Measurements from ENCODE around the gene CIPC. TPM values are rescaled to one million over a fixed set of nuclear protein-coding genes. Genes with fewer than 3 reads are reported as not detected.

Gene CIPC
- total RNA-seq, 1 donor, result 12.4 TPM

DNA sequence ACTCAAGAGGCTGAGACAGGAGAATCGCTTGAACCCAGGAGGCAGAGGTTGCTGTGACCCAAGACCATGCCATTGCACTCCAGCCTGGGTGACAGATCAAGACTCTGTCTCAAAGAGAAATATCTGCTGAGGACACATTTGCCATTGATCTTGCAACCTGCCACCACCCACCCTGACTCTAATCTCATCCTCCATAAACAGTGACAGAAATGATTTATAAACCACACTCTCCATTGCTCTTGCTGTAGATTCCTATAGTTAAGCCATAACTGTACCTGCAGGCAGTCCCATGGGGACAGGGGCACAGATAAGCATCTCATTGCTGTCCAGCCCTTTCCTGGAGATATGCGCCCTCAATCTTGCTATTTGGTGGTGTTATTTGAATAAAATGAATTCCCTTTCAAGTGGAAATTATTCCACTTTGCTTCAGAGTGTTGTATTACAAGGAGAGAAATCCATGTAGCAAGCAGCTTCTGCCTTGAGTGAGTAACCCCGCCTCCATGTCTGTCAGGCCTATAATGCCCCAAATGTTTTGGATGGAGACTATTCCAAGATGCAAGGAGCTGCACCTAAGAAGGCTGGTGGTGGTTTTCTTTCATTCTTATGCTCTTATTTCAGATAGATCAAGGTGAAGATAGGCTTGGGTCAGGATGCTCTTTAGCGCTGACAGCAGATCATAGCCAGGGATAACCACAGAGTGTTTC lies 46.5 kb downstream of the CIPC start:
- no peak for DNase-seq (ENCODE audit: low read depth in 2 of 3, low spot score in 2 of 3)

GRCh38 chr14:77145975-77146740 lies 48.1 kb downstream of the CIPC start:
- no peak for DNase-seq (ENCODE audit: low read depth in 2 of 3, low spot score in 2 of 3)

GRCh38 chr14:77148510-77149231 lies 50.6 kb downstream of the CIPC start:
- no peak for DNase-seq (ENCODE audit: low read depth in 2 of 3, low spot score in 2 of 3)

DNA sequence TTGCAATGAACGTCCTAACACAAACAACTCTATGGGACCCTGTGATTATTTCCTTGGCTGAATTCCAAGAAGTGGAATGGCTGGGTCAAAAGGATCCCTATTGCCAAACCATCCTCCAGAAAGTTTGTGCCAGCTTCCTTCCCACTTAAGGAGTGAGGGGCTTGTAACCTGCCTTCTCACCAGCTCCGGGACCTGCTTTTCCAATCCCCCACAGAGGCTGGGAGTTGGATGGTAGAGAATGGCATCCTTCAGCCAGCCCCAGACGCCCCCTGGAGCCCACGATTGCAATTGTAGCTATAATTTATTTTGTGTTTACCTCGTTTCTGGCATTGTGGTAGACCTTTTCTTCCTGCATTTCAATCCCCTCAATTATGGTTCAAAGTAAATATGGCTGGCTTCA lies 53.2 kb downstream of the CIPC start:
- peak in 1 of 3 donors; percentile 49 for DNase-seq (ENCODE audit: low read depth in 2 of 3, low spot score in 2 of 3)

DNA sequence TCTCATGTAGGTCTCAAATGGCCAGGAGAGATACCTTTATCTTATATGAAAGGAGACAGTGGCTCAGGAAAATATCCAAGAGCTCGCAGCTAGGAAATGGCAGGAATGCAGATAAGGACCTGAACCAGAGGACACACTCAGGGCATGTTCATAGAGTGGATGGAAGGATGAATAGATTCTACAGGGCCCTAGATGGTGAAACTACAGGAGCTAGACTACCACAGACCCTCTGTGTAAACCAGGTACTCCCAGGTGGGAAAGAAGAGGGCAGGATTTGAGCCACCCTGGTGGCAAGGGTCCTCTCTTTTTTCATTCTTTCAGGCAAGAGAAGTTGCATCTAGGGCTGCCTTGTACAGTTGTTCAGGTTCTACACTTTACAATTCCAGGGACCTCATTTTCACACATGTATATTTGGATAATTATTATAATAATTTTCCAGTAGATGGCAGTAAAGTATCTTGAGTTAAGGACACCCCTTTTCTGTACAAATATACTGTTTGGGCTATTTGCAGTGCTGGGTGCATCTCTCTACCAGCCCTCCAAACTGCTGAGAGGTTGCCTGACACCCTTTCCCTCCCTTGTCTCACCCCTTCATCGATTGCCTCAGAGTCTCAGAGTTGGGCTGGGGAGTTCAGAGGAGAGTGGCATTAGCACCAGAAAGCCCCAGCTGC lies 54.0 kb downstream of the CIPC start:
- peak in 1 of 3 donors; percentile 61 for DNase-seq (ENCODE audit: low read depth in 2 of 3, low spot score in 2 of 3)

DNA sequence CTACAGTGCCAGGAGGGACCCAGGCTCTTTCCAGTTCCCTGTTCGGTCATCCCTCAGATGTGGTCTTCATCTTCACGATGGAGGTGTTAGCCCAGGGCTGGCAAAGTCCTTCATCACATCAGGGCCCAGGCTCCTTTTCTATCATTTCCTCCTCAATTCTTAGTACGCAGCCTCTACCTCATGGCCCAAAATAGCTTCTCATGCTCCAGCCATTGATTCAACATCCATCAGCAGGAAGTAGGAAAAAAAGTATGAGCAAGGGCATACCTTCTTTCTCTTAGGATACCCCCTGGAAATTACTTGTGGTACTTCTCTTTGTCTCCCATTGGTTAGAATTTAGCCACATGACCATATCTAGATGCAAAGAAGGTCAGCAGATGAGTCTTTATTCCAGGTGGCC lies 55.7 kb downstream of the CIPC start:
- no peak for DNase-seq (ENCODE audit: low read depth in 2 of 3, low spot score in 2 of 3)

GRCh38 chr14:77154421-77154820 lies 56.4 kb downstream of the CIPC start:
- DNase-seq (ENCODE audit: low read depth in 2 of 3, low spot score in 2 of 3), result no peak

DNA sequence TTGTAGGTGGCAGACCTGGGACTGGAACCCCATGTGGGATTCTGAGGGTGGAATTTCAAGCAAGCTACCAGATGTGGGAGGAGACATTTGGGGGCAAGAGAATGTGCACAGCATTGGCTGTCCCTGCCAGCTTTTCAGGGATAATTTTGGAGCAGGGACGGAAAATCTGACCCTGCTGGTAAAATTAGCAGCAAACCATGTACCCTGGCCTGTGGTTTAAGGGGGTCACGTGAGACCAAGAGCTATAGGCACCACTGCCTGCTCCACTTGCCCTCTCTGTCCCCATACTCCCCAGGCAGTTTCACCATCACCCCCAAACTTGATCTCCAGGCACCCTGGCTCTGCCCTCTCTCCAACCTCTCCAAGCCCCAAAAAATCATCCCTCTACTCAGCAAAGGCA lies 57.0 kb downstream of the CIPC start:
- no peak for DNase-seq (ENCODE audit: low read depth in 2 of 3, low spot score in 2 of 3)

GRCh38 chr14:77157740-77158139 lies 59.7 kb downstream of the CIPC start:
- no peak for DNase-seq (ENCODE audit: low read depth in 2 of 3, low spot score in 2 of 3)

DNA sequence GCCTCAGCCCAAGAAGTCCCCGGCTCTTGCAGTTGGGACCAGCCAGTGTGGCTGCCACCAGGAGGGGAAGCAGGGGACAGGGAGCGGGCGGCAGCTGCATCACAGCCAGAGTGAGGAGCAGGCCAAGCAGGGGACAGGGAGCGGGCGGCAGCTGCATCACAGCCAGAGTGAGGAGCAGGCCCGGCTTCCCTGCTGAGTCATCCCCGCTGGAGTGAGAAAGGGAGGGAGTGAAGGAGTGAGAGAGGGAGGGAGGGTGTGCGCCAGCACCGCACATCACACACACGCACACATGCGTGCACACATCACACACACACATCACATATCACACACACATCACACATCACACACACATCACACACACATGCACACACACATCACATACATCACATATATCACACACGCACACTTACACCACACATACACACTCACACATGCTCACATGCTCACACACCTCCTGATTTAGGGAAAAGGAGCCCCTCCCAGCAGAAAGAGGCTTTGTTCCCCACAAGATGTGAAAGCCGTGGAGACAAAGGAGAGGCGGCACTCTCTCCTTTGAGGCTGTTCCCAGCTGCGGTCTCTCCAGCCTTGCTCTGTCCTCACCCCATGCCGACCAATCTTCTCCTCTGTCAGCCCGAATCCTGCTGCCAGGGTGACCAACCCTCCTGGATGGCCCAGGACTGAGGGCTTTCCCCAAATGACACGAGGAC lies 60.3 kb downstream of the CIPC start:
- DNase-seq (ENCODE audit: low read depth in 2 of 3, low spot score in 2 of 3), result peak in 1 of 3 donors; percentile 49

- no peak for DNase-seq (ENCODE audit: low read depth in 2 of 3, low spot score in 2 of 3)
Measured at GRCh38 chr14:77158882-77159255, 60.8 kb downstream of the CIPC start.

GRCh38 chr14:77161011-77161410 lies 63.0 kb downstream of the CIPC start:
- DNase-seq (ENCODE audit: low read depth in 2 of 3, low spot score in 2 of 3), result no peak

Other genes with a start within 250 kb of the CIPC start
- gene IRF2BPL, start 69.5 kb upstream of the CIPC start, total RNA-seq, result 31.5 TPM
- gene ZDHHC22, start 43.5 kb downstream of the CIPC start, total RNA-seq, result not detected
- gene TMEM63C, start 83.5 kb downstream of the CIPC start, total RNA-seq, result 0.27 TPM
- gene NGB, start 172.9 kb downstream of the CIPC start, total RNA-seq, result not detected
- 7.0 TPM for gene POMT2, start 222.6 kb downstream of the CIPC start, total RNA-seq
- 42.0 TPM for gene GSTZ1, start 222.8 kb downstream of the CIPC start, total RNA-seq

Data from hematopoietic multipotent progenitor cell (in vitro differentiated cells).